Colonic mucosa (tissue), 4 donors: ENCODE data around the gene SUPT4H1. TPM values are rescaled to one million over a fixed set of nuclear protein-coding genes. Genes with fewer than 3 reads are reported as not detected.

ENCODE experiments used
- DNase-seq: peaks from one replicate; pipeline ENCODE4 v3.0.0-alpha.2; 2020
- H3K27ac ChIP-seq: fragments of 200-600 bp; one replicate; pipeline ENCODE4 v1.8.0; 2021
- H3K27me3 ChIP-seq: fragments of 200-600 bp; one replicate; pipeline ENCODE4 v1.8.0; 2021
- H3K36me3 ChIP-seq: fragments of 200-600 bp; one replicate; pipeline ENCODE4 v1.8.0; 2021
- H3K4me1 ChIP-seq: fragments of 200-600 bp; one replicate; pipeline ENCODE4 v1.8.0; 2021; ENCODE audit warnings: mild to moderate bottlenecking
- H3K4me3 ChIP-seq: fragments of 200-600 bp; one replicate; pipeline ENCODE4 v1.8.0; 2021
- H3K9ac ChIP-seq, 2 donors: one replicate each; pipeline ENCODE4 v1.7.0; 2013; ENCODE audit warnings: control low read depth in 2 of 2, low read depth in 2 of 2, low read length in 2 of 2
- H3K9me3 ChIP-seq: fragments of 200-600 bp; one replicate; pipeline ENCODE4 v1.8.0; 2021
- intact Hi-C: fragments of 100-400 bp; cut with DNase I; formaldehyde crosslinking; loops from one replicate; pipeline ENCODE4 v1.14.1; 2022
- total RNA-seq, 2 donors: library from RNA; stranded (reverse); fragmentation: NEBNext Ultra II Directional in 1 of 2; extraction: Animal tissue kit (Norgen Biotek cat#: 25700) in 1 of 2; gene quantifications; one replicate each; pipeline ENCODE4 v1.2.1, GENCODE V29; 2021
- TF ChIP-seq, protein P1 (sequence below): fragments of 200-600 bp; IDR thresholded peaks from one replicate; pipeline ENCODE4 v1.8.0; 2022; ENCODE audit warnings: antibody characterized with exemption, mild to moderate bottlenecking
- donor health status: healthy.
- donor health status: DM: no; HTN: no; CAD: no.
- donor health status: DM: no; HTN: no; CAD: no.

The SUPT4H1 gene
- total RNA-seq, 2 donors from 2014 or later: 68.7 to 75.3 TPM

DNA sequence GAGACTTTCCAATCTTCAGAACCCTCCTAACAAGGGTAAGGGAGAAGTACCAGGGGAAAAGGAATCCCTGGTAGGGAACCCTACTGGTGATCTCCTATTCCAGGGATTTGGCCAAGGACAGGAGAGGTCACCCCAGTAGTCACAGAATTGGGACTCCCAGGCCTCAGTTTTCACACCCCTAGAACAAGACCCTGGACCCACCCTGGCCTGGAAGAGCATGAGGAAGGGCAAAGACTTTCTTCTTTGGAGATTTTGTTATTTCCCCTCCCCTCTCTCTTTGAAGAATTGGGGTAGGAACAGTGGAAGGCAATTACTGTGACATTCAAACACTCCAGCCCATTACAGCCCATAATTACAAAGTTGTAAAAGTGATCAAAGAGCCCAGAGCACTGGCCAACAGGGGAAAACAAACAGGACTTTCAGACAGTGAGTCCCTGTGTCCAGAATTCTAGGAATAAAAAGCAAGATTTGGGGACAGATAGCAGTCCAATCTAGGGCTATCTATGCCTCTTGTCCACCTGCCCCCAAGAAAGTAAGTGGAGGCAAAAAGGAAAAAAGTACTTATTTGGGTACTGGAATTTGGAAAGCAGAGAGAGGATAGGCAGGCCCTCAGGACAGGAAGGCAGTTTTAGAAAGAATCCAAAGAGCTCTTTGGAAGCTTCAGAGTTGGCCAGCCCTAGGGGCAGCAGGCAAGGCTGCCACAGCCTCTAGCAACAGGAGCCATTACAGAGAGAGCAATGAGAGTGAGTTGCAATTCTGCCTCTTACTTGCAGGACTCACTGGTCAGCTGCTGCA, 13.4 kb upstream of the SUPT4H1 start:
- Histone ChIP-seq H3K9ac (peak overlapping the region in 1 of 2 donors; percentile 85), H3K27me3 (no peaks in the 10 kb centered on the region), H3K9me3 (no peaks in the 10 kb centered on the region), H3K4me3 (no peak overlapping the region), H3K36me3 (no peaks in the 10 kb centered on the region), H3K4me1 (peaks cover 10% of the 10 kb centered on the region), H3K27ac (peak overlapping the region; percentile 69)
- intact Hi-C loops: loop anchor here (10.0 kb wide), 1 partner anchor 49 kb away; the partner anchor contains the start of gene RNF43
- DNase-seq: no peak
- TF ChIP-seq, protein P1, sequence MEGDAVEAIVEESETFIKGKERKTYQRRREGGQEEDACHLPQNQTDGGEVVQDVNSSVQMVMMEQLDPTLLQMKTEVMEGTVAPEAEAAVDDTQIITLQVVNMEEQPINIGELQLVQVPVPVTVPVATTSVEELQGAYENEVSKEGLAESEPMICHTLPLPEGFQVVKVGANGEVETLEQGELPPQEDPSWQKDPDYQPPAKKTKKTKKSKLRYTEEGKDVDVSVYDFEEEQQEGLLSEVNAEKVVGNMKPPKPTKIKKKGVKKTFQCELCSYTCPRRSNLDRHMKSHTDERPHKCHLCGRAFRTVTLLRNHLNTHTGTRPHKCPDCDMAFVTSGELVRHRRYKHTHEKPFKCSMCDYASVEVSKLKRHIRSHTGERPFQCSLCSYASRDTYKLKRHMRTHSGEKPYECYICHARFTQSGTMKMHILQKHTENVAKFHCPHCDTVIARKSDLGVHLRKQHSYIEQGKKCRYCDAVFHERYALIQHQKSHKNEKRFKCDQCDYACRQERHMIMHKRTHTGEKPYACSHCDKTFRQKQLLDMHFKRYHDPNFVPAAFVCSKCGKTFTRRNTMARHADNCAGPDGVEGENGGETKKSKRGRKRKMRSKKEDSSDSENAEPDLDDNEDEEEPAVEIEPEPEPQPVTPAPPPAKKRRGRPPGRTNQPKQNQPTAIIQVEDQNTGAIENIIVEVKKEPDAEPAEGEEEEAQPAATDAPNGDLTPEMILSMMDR: no peak

DNA sequence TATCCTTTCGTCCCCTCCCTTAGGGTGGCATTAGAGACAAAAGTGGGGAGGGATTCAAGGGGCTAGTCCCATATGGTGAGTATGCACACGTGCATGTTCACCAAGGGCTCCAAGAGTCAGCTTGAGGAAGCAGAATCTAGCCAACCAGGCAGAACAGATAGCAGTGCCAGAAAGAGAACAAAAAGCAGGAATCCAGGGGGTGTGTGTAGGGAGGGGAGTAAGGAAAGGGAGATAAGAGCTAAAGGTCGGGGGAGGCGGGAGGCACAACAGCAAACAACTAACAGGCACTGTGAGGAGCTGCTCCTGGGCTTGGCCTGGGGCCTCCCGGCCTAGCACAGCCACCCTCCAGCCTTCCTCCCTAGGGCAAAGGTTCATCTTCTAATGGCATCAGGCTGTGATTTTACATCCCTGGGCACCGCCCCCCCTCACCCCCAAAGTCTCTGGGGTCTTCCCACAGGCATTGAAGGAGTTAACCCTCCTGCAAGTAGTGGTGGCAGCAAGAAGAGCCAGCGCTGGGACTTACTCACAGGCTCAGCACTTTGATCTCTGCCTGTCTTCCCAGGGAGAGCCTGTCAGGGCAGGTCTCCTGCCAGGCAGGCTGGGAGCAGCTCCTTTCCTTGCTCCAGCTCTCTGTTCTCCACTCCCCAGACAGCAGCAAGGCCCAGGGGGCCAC, 12.4 kb upstream of the SUPT4H1 start:
- H3K4me3 ChIP-seq: no peak overlapping the region
- no peaks in the 10 kb centered on the region for H3K9me3 ChIP-seq
- intact Hi-C loops: loop anchor here (10.0 kb wide), 1 partner anchor 50 kb away; the partner anchor contains the start of gene RNF43
- no peaks in the 10 kb centered on the region for H3K27me3 ChIP-seq
- H3K4me1 ChIP-seq: peaks cover 10% of the 10 kb centered on the region
- H3K36me3 ChIP-seq: no peaks in the 10 kb centered on the region
- peak overlapping the region; percentile 13 to 85 for H3K9ac ChIP-seq
- peak overlapping the region; percentile 69 for H3K27ac ChIP-seq
- TF ChIP-seq, protein P1: no peak
- peak; percentile 78 for DNase-seq

DNA sequence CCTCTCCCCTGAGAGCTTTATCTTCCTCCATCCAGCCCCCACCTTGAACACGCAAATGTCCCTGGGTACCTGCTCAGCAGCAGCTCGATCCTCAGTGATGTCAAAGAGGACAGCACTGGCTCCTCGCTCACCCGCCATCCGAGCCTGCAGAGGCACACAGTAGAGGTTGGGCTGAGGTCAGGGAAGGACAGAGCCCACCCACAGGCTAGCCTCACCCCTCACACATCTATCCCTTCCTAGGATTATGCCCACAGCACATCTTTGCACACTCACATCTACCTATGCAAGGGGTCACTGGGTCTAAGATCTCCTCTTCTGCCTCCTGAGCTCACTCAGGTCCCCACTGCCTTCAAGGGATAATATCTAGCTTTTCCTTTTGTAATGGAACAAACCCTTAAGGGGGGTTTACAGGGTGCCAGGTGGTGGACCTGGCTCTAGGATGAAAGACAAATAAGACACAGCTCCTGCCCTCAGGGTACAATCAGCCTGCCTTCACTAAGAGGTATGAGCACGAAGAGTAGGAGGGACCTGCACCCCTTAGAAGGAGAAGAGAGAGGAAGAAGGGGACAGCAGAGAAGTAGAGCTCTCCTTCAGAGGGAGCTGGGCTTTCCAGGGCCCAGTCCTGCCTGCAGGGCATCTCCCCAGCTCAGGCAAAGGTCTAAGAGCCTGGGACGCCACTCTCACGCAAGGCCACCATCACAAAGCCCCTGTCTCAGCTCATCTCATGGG, 11.6 kb upstream of the SUPT4H1 start:
- peaks cover 10% of the 10 kb centered on the region for H3K4me1 ChIP-seq
- H3K4me3 ChIP-seq: no peak overlapping the region
- H3K36me3 ChIP-seq: no peaks in the 10 kb centered on the region
- no peaks in the 10 kb centered on the region for H3K9me3 ChIP-seq
- no peak for DNase-seq
- peak overlapping the region; percentile 69 for H3K27ac ChIP-seq
- TF ChIP-seq, protein P1: no peak
- no peaks in the 10 kb centered on the region for H3K27me3 ChIP-seq
- H3K9ac ChIP-seq: peak overlapping the region; percentile 13 to 85
- intact Hi-C loops: loop anchor here (10.0 kb wide), 1 partner anchor 51 kb away; the partner anchor contains the start of gene RNF43

DNA sequence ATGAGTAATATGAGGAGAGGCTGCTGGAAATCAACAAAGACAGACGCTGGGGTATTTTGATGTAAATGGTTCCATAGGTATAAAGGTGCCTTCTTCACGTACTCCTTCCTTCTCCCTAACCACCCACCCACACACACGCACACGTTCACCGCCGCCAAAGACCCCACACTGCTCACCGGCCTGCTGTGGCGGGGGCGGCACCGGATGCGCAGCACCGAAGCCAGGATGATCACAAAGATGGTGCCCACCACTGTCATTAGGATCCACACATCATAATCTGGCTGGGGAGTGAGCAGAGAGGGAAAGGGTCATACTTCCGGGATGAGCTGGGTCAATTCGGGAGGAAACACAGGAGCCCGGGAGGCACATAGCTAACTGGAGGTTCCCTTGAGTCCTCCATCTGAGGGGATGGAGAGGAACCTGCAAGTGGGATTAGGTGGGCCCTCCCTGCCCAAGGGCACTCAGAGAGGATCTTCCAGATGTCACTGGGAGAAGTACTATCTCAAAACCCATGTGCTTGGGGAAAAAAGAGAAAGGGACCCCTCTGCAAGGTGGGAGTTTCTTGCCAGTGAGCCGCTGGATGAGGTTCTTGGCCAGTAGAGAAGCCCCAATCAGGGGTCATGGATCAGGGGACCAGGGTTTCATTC, 10.5 kb upstream of the SUPT4H1 start:
- TF ChIP-seq, protein P1: no peak
- H3K27ac ChIP-seq: no peak overlapping the region
- H3K36me3 ChIP-seq: no peaks in the 10 kb centered on the region
- DNase-seq: no peak
- H3K4me3 ChIP-seq: no peak overlapping the region
- peaks cover 10% of the 10 kb centered on the region for H3K4me1 ChIP-seq
- no peaks in the 10 kb centered on the region for H3K9me3 ChIP-seq
- intact Hi-C loops: loop anchor here (10.0 kb wide), 1 partner anchor 52 kb away; the partner anchor contains the start of gene RNF43
- no peaks in the 10 kb centered on the region for H3K27me3 ChIP-seq
- H3K9ac ChIP-seq: no peak overlapping the region
